CD4-positive, alpha-beta T cell treated with Interleukin-12 subunit alpha and Interleukin-12 subunit beta, for 1 hour (primary cell): ENCODE results near the gene LMNB1.
A peak's percentile ranks its signal among the peaks of the same experiment; 100 is the strongest.

Experiments used
- DNase-seq: peaks from one replicate; pipeline ENCODE4 v3.0.0-alpha.2; 2020

LMNB1 gene

GRCh38 chr5:126857472-126858410 lies 80.8 kb downstream of the LMNB1 start:
- no peak for DNase-seq

DNA sequence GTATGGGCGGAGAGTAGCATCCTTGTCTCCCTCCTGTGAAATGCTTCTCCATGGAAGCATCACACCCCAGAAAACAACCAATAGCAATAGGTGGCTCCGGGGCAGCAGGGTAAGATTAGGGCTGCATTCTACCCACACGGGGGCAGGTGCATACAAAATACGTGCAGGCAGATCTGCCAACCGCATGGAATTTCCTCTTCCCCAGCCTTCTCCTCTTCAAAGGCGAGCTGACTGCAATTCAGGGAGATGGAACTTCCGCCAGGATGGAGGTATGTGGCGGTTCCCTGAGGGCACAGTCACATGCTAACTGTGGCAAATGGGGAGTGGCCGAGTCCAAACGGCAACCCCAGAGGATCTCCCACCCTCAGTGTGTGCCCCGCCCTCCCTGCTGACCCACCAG lies 81.5 kb downstream of the LMNB1 start:
- no peak for DNase-seq

DNA sequence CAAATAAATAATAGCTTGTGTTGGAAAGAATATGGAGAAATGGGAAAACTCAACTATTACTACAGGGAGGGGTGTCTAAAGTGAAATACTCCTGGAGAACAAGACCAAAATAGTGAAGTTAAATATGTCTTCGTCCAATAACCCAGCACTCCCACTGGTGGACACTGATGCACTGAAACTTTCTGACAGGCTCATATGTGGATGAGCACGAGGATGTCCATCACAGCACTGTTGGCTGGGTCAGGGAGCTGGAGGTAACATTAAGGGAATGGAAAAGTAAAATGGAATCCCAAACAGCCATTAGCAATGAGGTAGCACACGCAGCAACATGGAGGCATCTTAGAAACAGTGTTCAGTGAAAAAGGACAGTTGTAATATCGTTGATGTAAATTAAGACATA lies 86.5 kb downstream of the LMNB1 start:
- DNase-seq: no peak

GRCh38 chr5:126864042-126864688 lies 87.2 kb downstream of the LMNB1 start:
- DNase-seq: no peak

DNA sequence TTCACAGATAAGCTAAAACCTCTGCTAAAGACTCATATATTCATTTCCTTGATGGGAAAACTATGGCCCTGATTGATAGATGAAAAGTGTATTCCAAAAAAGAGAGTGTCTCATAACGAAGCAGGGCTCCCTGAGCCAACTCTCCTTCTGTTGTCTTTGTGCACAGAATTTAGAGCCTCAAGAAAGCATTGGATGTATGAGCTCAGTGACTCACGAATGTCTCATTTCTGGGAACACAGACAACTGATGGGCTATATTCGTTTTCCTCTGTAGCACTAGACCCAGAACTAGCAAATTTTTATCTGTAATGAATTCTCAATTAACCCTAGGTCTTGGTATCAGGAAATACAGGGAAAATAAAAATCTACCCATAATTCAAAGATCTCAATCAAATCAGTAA lies 88.4 kb downstream of the LMNB1 start:
- DNase-seq: no peak

- no peak for DNase-seq
Observed at GRCh38 chr5:126866851-126867636, 90.1 kb downstream of the LMNB1 start.

DNA sequence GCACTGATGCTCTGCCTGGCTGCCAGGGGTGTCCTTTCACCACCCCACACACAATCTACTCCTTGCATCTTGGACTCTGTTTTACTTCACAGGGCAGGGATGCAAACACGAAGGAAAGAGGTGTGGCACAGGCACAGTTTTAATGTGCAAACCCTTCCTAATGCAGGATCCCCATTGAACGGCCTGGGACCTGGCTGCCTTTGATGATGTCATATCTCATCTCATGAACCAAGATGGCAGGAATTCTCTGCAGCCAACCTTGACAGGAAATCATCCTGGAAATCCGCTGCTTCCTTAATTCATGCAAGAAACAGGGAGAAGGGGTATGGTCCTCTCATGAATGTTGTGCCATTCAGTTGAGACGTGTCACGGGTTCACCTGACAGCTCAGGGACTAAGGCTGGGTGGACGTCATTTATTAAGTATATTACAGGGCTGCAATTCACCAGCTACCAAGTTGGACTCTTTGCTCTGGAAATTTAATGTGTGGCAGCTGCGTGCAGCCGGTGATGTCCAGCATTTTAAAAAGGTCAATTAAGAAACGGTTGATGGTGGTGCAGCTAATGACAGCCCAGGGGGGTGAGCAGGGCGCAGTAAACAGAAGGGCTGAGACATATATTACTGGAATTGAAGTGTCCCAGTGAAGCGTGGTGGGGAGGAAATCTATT lies 91.5 kb downstream of the LMNB1 start:
- DNase-seq: no peak

DNA sequence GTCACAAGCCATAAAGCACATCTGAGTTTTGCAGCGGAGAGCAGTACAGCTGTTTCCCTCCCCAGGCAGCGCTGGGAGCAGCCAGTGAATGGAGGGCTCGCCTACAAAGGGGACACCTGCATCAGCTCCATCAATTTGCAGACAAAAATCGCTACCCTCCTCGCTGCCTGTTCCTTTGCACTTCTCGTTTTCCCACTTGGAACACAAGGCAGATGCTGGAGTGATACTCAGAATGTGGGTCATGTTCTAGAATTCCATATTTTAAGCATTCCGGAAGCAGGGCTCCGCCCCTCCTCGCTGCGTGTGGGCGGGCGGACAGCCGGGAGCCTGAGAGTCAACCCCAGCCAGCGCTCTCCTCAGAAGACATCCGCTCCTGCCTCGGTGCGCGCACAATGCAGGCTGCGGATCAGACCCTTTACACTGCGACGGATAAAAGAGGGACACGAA lies 92.1 kb downstream of the LMNB1 start:
- DNase-seq: peak; percentile 17

DNA sequence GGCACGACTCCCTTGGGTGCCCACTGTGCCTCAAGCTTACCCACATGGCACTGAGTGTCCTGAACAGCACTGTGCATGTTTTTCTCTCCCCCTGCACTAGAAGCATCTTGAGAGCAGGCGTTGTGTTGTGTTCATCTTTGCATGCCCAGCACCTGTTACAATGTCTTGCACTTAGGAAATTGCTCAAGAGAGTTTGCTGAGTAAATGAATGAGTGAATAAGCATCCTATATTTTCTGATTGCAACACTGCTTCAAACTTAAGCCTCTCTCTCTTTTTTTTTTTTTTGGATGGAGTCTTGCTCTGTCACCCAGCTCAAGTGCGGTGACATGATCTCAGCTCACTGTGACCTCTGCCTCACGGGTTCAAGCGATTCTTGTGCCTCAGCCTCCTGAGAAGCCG lies 94.5 kb downstream of the LMNB1 start:
- no peak for DNase-seq

DNA sequence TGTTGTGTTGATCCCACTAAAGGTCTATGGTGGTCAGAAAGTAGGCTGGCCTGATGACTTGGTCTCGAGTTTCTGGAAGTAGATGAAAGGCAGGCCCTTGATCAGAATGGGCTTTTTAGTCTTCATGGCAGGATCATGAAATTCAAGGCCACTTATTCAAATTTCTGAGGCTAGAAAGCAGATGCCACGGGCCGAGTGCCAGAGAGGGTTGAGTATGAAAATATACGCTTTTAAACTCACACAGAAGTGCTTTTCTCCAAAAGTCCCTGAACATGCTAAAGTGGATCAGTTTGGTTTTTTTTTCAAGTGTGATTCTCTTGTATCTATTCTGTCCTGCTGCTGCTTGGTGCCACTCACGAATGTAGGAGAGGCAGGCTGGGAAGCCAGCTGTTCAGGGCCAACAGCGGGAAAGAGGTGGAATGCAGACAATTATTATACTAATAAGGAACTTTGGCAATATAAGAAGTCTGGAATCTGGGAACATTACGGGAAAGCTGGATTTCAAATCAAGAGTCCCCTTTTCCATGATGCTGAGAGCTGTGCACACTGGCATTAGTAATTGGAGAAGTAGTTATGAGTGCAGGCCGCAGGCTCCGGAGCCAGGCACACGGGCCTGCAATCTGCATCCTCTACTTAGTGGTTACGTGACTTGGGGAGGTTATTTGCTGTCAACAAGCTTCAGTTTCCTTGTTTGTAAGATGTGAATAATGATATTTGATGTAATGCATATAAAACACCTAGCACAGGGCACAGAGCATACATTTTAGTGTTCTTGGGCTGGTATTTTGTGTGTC lies 95.8 kb downstream of the LMNB1 start:
- DNase-seq: no peak

DNA sequence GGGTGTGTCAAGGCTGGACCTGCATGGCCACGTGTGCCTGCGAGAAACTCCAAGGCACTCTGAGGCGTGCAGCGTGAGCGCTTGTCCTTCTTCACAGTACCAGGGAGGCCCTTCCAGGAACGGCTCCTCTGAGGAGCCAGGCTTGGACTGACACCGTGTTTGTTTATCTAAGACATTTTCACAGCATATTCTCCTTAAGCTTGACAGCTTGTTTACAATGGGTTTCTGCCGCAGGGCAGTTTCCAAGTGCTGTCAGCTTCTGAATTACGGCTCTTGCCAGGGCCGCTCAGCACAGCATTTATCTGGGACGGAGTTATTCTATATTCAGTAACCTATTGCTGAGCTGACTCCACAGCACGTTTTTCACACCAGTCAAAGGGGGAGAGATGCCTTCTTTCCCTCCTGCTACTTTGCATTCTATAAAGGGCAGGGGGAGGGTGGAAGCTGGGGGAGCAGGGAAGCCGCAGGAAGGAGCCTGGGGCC lies 98.4 kb downstream of the LMNB1 start:
- no peak for DNase-seq

GRCh38 chr5:126877602-126878001 lies 100.7 kb downstream of the LMNB1 start:
- DNase-seq: no peak

DNA sequence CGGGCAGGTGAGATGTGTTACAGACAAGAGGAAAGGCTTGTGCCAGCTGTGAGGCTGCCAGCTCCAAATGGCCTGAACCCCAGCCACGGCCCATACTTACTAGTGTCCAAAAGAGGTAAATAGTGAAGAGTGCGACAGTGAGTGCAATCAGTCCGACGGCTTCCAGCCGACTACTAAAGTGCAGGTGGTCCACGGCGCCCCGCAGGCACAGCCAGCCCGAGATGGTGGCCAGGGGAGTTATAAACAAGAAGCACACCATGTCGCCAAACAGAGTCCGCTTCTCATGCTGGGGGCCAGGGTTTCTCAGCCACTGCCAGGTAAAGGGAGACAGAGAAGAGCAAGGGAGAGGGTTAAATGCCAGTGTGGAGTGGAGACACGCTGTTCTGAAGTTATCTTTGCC lies 101.1 kb downstream of the LMNB1 start:
- no peak for DNase-seq

DNA sequence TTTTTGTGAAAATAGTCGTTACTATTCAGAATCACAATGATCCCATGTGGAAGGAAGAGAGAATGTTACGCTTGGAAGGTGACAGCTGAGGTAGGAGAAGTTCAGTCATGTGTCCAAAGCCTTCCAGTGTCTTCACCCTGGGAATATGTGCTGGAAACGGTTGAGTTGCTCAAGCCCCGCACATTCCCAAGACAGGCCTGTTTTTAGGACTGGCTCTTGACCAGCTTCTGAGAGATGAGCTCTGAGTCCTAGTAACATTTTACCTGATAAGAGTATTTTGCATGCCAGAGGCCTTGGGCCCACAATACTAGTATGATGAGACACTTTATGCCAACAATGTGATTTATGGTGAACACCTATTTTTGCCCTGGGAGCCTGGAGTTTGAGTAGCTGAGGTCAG lies 101.7 kb downstream of the LMNB1 start:
- DNase-seq: no peak

- DNase-seq: no peak
Observed at GRCh38 chr5:126881821-126882600, 105.1 kb downstream of the LMNB1 start.

DNA sequence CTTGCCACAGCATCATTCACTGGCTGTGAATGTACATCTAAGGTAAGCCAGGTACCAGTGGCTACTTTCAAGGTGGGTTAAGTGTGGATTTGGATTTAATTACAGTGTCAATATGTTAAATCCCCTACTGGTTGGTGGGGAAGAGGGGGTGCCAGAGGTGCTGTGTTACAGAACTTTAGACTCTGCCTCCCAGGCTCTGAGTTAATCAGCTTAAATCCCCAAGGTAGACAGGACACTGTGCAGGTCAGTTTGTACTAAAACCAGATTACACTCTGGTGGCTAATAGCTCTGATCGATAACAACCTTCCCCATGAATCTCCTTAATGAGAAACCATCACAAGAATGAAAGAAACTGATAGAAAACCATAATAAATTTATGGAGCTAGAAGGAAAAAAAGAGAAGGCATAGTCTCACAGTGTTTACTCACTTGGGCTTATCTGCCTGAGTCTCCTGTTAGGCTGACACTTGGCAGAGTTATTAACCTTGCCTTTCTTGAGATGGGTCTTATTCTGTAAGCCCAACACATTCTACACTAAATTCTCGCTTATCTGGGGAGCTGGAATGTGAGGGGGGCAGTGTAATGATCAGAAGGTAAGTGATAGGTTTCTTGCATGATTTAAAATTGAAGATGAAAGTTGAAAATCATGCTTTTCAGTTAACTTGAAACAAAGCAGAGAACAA lies 106.8 kb downstream of the LMNB1 start:
- no peak for DNase-seq

- DNase-seq: no peak
Observed at GRCh38 chr5:126884269-126884819, 107.4 kb downstream of the LMNB1 start.
